ENCODE data around the gene TNNI3K. TPM values are rescaled to one million over a fixed set of nuclear protein-coding genes. Genes with fewer than 3 reads are reported as not detected.
A peak's percentile ranks its signal among the peaks of the same experiment; 100 is the strongest.

TNNI3K gene
- total and polyA plus RNA-seq, 8 donors: 0.34 to 2.2 (median 0.39) TPM; not detected in 2

GRCh38 chr1:74504933-74505512 is 269.8 kb downstream of the TNNI3K start:
- WGBS, 2 donors: 67 to 71% methylated on average over 11 of the region's 11 CpGs
- H3K4me3 ChIP-seq: no peak overlapping the region
- intact Hi-C loops (cut with DNase I): no loop called here
- DNase-seq (no peak), FAIRE-seq (no peak), ATAC-seq (peak in 2 of 4 donors; percentile 83 to 88)
- peaks cover 0 to 4% (median 0%) of the 10 kb centered on the region in 4 donors for H3K27me3 ChIP-seq
- H3K9me3 ChIP-seq: no peaks in the 10 kb centered on the region
- H3K27ac ChIP-seq: no peak overlapping the region
- no peak for TF ChIP-seq CTCF (IDR thresholded peaks at IDR 0.05)
- H3K4me1 ChIP-seq: no peaks in the 10 kb centered on the region
- no peaks in the 10 kb centered on the region for H3K36me3 ChIP-seq

- no peaks in the 10 kb centered on the region for H3K9me3 ChIP-seq
- H3K36me3 ChIP-seq: no peaks in the 10 kb centered on the region
- H3K4me3 ChIP-seq: no peak overlapping the region
- FAIRE-seq (no peak), ATAC-seq (no peak), DNase-seq (no peak)
- H3K27me3 ChIP-seq: peaks cover 0 to 4% (median 0%) of the 10 kb centered on the region in 4 donors
- 52 to 56% methylated on average over 8 of the region's 8 CpGs for WGBS, 2 donors
- H3K27ac ChIP-seq: no peak overlapping the region
- no peaks in the 10 kb centered on the region for H3K4me1 ChIP-seq
- intact Hi-C loops (cut with DNase I): no loop called here
- no peak for TF ChIP-seq CTCF (IDR thresholded peaks at IDR 0.05)
Measured at GRCh38 chr1:74505928-74506710, 270.9 kb downstream of the TNNI3K start.

GRCh38 chr1:74508449-74508848 is 273.3 kb downstream of the TNNI3K start:
- intact Hi-C loops (cut with DNase I): no loop called here
- DNase-seq: no peak

GRCh38 chr1:74512170-74512915 is 277.2 kb downstream of the TNNI3K start, which contains the start of gene LRRC53:
LRRC53 (minus strand) TSS chr1:74512611; CDS start chr1:74483349, 29,262 bp downstream.
- Histone ChIP-seq H3K36me3 (no peaks in the 10 kb centered on the region), H3K9me3 (no peaks in the 10 kb centered on the region), H3K4me3 (no peak within 1 kb of the TSS), H3K27ac (no peak within 1 kb of the TSS), H3K27me3 (peaks cover 0 to 4% (median 0%) of the 10 kb centered on the region in 4 donors), H3K4me1 (no peaks in the 10 kb centered on the region)
- ATAC-seq (no peak), DNase-seq (no peak), FAIRE-seq (no peak)
- no peak for TF ChIP-seq CTCF (IDR thresholded peaks at IDR 0.05)
- intact Hi-C loops (cut with DNase I): no loop called here
- 22 to 42% methylated on average over 2 of the region's 2 CpGs for WGBS, 2 donors

More at GRCh38 chr1:74508449-74508848, 273.3 kb downstream of the TNNI3K start:
- ATAC-seq (no peak), FAIRE-seq (no peak)
- H3K27ac ChIP-seq: no peak overlapping the region
- TF ChIP-seq CTCF (IDR thresholded peaks at IDR 0.05): no peak
- H3K9me3 ChIP-seq: no peaks in the 10 kb centered on the region
- no peaks in the 10 kb centered on the region for H3K4me1 ChIP-seq
- no peak overlapping the region for H3K4me3 ChIP-seq
- H3K36me3 ChIP-seq: no peaks in the 10 kb centered on the region
- 12 to 15% methylated on average over 3 of the region's 3 CpGs for WGBS, 2 donors
- peaks cover 0 to 4% (median 0%) of the 10 kb centered on the region in 4 donors for H3K27me3 ChIP-seq
